ENCODE results near the gene KCNK16.
"Not testable (repeated sequence)": the region's sequence is repeated elsewhere in the genome, so short reads cannot be mapped to it uniquely, and the experiment has no call there.

Gene KCNK16

GRCh38 chr6:39294899-39295298, 27.6 kb downstream of the KCNK16 start:
- WGBS (ENCODE audit: insufficient coverage, insufficient read length): no CpG with 5 or more reads among the region's 1 CpG
- Histone ChIP-seq H3K27me3 (ENCODE audit: control insufficient read depth, insufficient read depth, low read length) (no peaks in the 10 kb centered on the region; the same call in 1 of the 2 replicates), H3K27ac (ENCODE audit: low read length) (no peak overlapping the region)

GRCh38 chr6:39294133-39294532, 28.4 kb downstream of the KCNK16 start:
- no peaks in the 10 kb centered on the region for H3K36me3 ChIP-seq (ENCODE audit: control insufficient read depth, insufficient read depth, low read length)
- no peak overlapping the region for H3K27ac ChIP-seq (ENCODE audit: low read length)
- no peaks in the 10 kb centered on the region for H3K9me3 ChIP-seq (ENCODE audit: control insufficient read depth, insufficient read depth, low read length)
- no CpG with 5 or more reads among the region's 5 CpGs for WGBS (ENCODE audit: insufficient coverage, insufficient read length)
- no peaks in the 10 kb centered on the region; the same call in 1 of the 2 replicates for H3K27me3 ChIP-seq (ENCODE audit: control insufficient read depth, insufficient read depth, low read length)
- peaks cover 8% of the 10 kb centered on the region for H3K4me1 ChIP-seq (ENCODE audit: control insufficient read depth, insufficient read depth, low read length)
- no peak overlapping the region for H3K4me3 ChIP-seq (ENCODE audit: low read length)
- DNase-seq (ENCODE audit: low read depth, low spot score): no peak

More at GRCh38 chr6:39294899-39295298, 27.6 kb downstream of the KCNK16 start:
- no peaks in the 10 kb centered on the region for H3K9me3 ChIP-seq (ENCODE audit: control insufficient read depth, insufficient read depth, low read length)
- no peaks in the 10 kb centered on the region for H3K36me3 ChIP-seq (ENCODE audit: control insufficient read depth, insufficient read depth, low read length)
- DNase-seq (ENCODE audit: low read depth, low spot score): no peak
- H3K4me1 ChIP-seq (ENCODE audit: control insufficient read depth, insufficient read depth, low read length): peaks cover 8% of the 10 kb centered on the region
- H3K4me3 ChIP-seq (ENCODE audit: low read length): no peak overlapping the region

GRCh38 chr6:39292637-39293036, 29.9 kb downstream of the KCNK16 start:
- Histone ChIP-seq H3K27ac (ENCODE audit: low read length) (no peak overlapping the region), H3K36me3 (ENCODE audit: control insufficient read depth, insufficient read depth, low read length) (no peaks in the 10 kb centered on the region), H3K4me3 (ENCODE audit: low read length) (no peak overlapping the region), H3K9me3 (ENCODE audit: control insufficient read depth, insufficient read depth, low read length) (no peaks in the 10 kb centered on the region), H3K4me1 (ENCODE audit: control insufficient read depth, insufficient read depth, low read length) (peaks cover 8% of the 10 kb centered on the region), H3K27me3 (ENCODE audit: control insufficient read depth, insufficient read depth, low read length) (no peaks in the 10 kb centered on the region; the same call in 1 of the 2 replicates)
- no peak for DNase-seq (ENCODE audit: low read depth, low spot score)
- no CpG with 5 or more reads among the region's 6 CpGs for WGBS (ENCODE audit: insufficient coverage, insufficient read length)

GRCh38 chr6:39289490-39289889, 33.0 kb downstream of the KCNK16 start:
- H3K36me3 ChIP-seq (ENCODE audit: control insufficient read depth, insufficient read depth, low read length): no peaks in the 10 kb centered on the region
- DNase-seq (ENCODE audit: low read depth, low spot score): no peak
- no peaks in the 10 kb centered on the region; the same call in 1 of the 2 replicates for H3K27me3 ChIP-seq (ENCODE audit: control insufficient read depth, insufficient read depth, low read length)
- no peak overlapping the region for H3K4me3 ChIP-seq (ENCODE audit: low read length)
- peaks cover 6% of the 10 kb centered on the region for H3K4me1 ChIP-seq (ENCODE audit: control insufficient read depth, insufficient read depth, low read length)
- no CpG with 5 or more reads among the region's 2 CpGs for WGBS (ENCODE audit: insufficient coverage, insufficient read length)
- H3K27ac ChIP-seq (ENCODE audit: low read length): no peak overlapping the region
- H3K9me3 ChIP-seq (ENCODE audit: control insufficient read depth, insufficient read depth, low read length): no peaks in the 10 kb centered on the region

GRCh38 chr6:39287601-39288000, 34.9 kb downstream of the KCNK16 start:
- Histone ChIP-seq H3K4me1 (ENCODE audit: control insufficient read depth, insufficient read depth, low read length) (peaks cover 6% of the 10 kb centered on the region), H3K9me3 (ENCODE audit: control insufficient read depth, insufficient read depth, low read length) (no peaks in the 10 kb centered on the region), H3K27ac (ENCODE audit: low read length) (no peak overlapping the region), H3K4me3 (ENCODE audit: low read length) (no peak overlapping the region), H3K27me3 (ENCODE audit: control insufficient read depth, insufficient read depth, low read length) (no peaks in the 10 kb centered on the region; the same call in 1 of the 2 replicates), H3K36me3 (ENCODE audit: control insufficient read depth, insufficient read depth, low read length) (no peaks in the 10 kb centered on the region)
- DNase-seq (ENCODE audit: low read depth, low spot score): no peak
- WGBS (ENCODE audit: insufficient coverage, insufficient read length): no CpG with 5 or more reads among the region's 3 CpGs

- H3K36me3 ChIP-seq (ENCODE audit: control insufficient read depth, insufficient read depth, low read length); H3K9me3 ChIP-seq (ENCODE audit: control insufficient read depth, insufficient read depth, low read length); H3K27ac ChIP-seq (ENCODE audit: low read length); H3K4me3 ChIP-seq (ENCODE audit: low read length); DNase-seq (ENCODE audit: low read depth, low spot score); H3K4me1 ChIP-seq (ENCODE audit: control insufficient read depth, insufficient read depth, low read length); H3K27me3 ChIP-seq (ENCODE audit: control insufficient read depth, insufficient read depth, low read length): not testable (repeated sequence)
- no CpG with 5 or more reads among the region's 10 CpGs for WGBS (ENCODE audit: insufficient coverage, insufficient read length)
Measured at GRCh38 chr6:39286596-39286995, 35.9 kb downstream of the KCNK16 start.

- H3K4me3 ChIP-seq (ENCODE audit: low read length): no peak overlapping the region
- no peaks in the 10 kb centered on the region for H3K36me3 ChIP-seq (ENCODE audit: control insufficient read depth, insufficient read depth, low read length)
- WGBS (ENCODE audit: insufficient coverage, insufficient read length): no CpG with 5 or more reads among the region's 2 CpGs
- DNase-seq (ENCODE audit: low read depth, low spot score): no peak
- H3K4me1 ChIP-seq (ENCODE audit: control insufficient read depth, insufficient read depth, low read length): peaks cover 1% of the 10 kb centered on the region; the same call in 1 of the 2 replicates
- H3K27ac ChIP-seq (ENCODE audit: low read length): no peak overlapping the region
- H3K9me3 ChIP-seq (ENCODE audit: control insufficient read depth, insufficient read depth, low read length): no peaks in the 10 kb centered on the region
- H3K27me3 ChIP-seq (ENCODE audit: control insufficient read depth, insufficient read depth, low read length): no peaks in the 10 kb centered on the region
Measured at GRCh38 chr6:39282774-39283173, 39.7 kb downstream of the KCNK16 start.

GRCh38 chr6:39281312-39281980, 41.1 kb downstream of the KCNK16 start:
- no peak overlapping the region for H3K27ac ChIP-seq (ENCODE audit: low read length)
- no CpG with 5 or more reads among the region's 11 CpGs for WGBS (ENCODE audit: insufficient coverage, insufficient read length)
- no peaks in the 10 kb centered on the region for H3K9me3 ChIP-seq (ENCODE audit: control insufficient read depth, insufficient read depth, low read length)
- H3K4me1 ChIP-seq (ENCODE audit: control insufficient read depth, insufficient read depth, low read length): peaks cover 1% of the 10 kb centered on the region; the same call in 1 of the 2 replicates
- no peaks in the 10 kb centered on the region for H3K27me3 ChIP-seq (ENCODE audit: control insufficient read depth, insufficient read depth, low read length)
- no peak for DNase-seq (ENCODE audit: low read depth, low spot score)
- no peaks in the 10 kb centered on the region for H3K36me3 ChIP-seq (ENCODE audit: control insufficient read depth, insufficient read depth, low read length)
- no peak overlapping the region for H3K4me3 ChIP-seq (ENCODE audit: low read length)

GRCh38 chr6:39280247-39280731, 42.2 kb downstream of the KCNK16 start:
- DNase-seq (ENCODE audit: low read depth, low spot score): no peak

GRCh38 chr6:39279539-39279938, 43.0 kb downstream of the KCNK16 start:
- Histone ChIP-seq H3K36me3 (ENCODE audit: control insufficient read depth, insufficient read depth, low read length) (no peaks in the 10 kb centered on the region), H3K4me3 (ENCODE audit: low read length) (no peak overlapping the region), H3K27me3 (ENCODE audit: control insufficient read depth, insufficient read depth, low read length) (no peaks in the 10 kb centered on the region), H3K4me1 (ENCODE audit: control insufficient read depth, insufficient read depth, low read length) (peaks cover 1% of the 10 kb centered on the region; the same call in 1 of the 2 replicates), H3K9me3 (ENCODE audit: control insufficient read depth, insufficient read depth, low read length) (no peaks in the 10 kb centered on the region), H3K27ac (ENCODE audit: low read length) (no peak overlapping the region)
- DNase-seq (ENCODE audit: low read depth, low spot score): no peak
- no CpG with 5 or more reads among the region's 6 CpGs for WGBS (ENCODE audit: insufficient coverage, insufficient read length)

More at GRCh38 chr6:39280247-39280731, 42.2 kb downstream of the KCNK16 start:
- no peak overlapping the region for H3K27ac ChIP-seq (ENCODE audit: low read length)
- peaks cover 1% of the 10 kb centered on the region; the same call in 1 of the 2 replicates for H3K4me1 ChIP-seq (ENCODE audit: control insufficient read depth, insufficient read depth, low read length)
- WGBS (ENCODE audit: insufficient coverage, insufficient read length): no CpG with 5 or more reads among the region's 8 CpGs
- no peaks in the 10 kb centered on the region for H3K27me3 ChIP-seq (ENCODE audit: control insufficient read depth, insufficient read depth, low read length)
- no peaks in the 10 kb centered on the region for H3K9me3 ChIP-seq (ENCODE audit: control insufficient read depth, insufficient read depth, low read length)
- no peaks in the 10 kb centered on the region for H3K36me3 ChIP-seq (ENCODE audit: control insufficient read depth, insufficient read depth, low read length)
- H3K4me3 ChIP-seq (ENCODE audit: low read length): no peak overlapping the region

All from iPS DF 6.9 (cell line).